Calu3 (cell line): ENCODE data around the gene NEK2. TPM values are rescaled to one million over a fixed set of nuclear protein-coding genes. Genes with fewer than 3 reads are reported as not detected.
A peak's percentile ranks its signal among the peaks of the same experiment; 100 is the strongest.

ENCODE experiments used
- BruUV-seq: library from RNA; stranded (reverse); fragments of 400-500 nt; replicated peaks from 2 replicates; lab custom pipeline; 2021; lab: Mats Ljungman, UMichigan
- CTCF ChIA-PET: fragments of 300-600 bp; sonication (Branson Sonifier 250); formaldehyde crosslinking; loops from one replicate; lab custom pipeline; 2022; ENCODE audit warnings: antibody characterized with exemption; lab: Charles Lee
- DNase-seq: peaks from one replicate; pipeline ENCODE4 v3.0.0; 2022
- H3K27ac Mint-ChIP-seq: one replicate; pipeline ENCODE4 v1.8.0; 2022; ENCODE audit warnings: mixed read lengths; ENCODE audit not compliant: unreplicated experiment
- H3K27me3 Mint-ChIP-seq: one replicate; pipeline ENCODE4 v1.8.0; 2022; ENCODE audit warnings: mixed read lengths; ENCODE audit not compliant: unreplicated experiment
- H3K36me3 Mint-ChIP-seq: one replicate; pipeline ENCODE4 v1.8.0; 2022; ENCODE audit warnings: mild to moderate bottlenecking, moderate library complexity, mixed read lengths; ENCODE audit not compliant: insufficient read depth, unreplicated experiment
- H3K4me1 Mint-ChIP-seq: one replicate; pipeline ENCODE4 v1.8.0; 2022; ENCODE audit warnings: mild to moderate bottlenecking, low read depth, mixed read lengths; ENCODE audit not compliant: unreplicated experiment
- H3K4me3 Mint-ChIP-seq: one replicate; pipeline ENCODE4 v1.8.0; 2022; ENCODE audit warnings: mild to moderate bottlenecking, low read depth, moderate library complexity, mixed read lengths; ENCODE audit not compliant: unreplicated experiment
- H3K9me3 Mint-ChIP-seq: one replicate; pipeline ENCODE4 v1.8.0; 2022; ENCODE audit warnings: low read depth, mixed read lengths; ENCODE audit not compliant: unreplicated experiment
- intact Hi-C: fragments of 100-400 bp; cut with micrococcal nuclease; formaldehyde crosslinking; loops from one replicate; pipeline ENCODE4 v1.10.0; 2022; ENCODE audit not compliant: unreplicated experiment
- total RNA-seq: library from RNA; stranded (reverse); gene quantifications from 2 replicates; pipeline ENCODE4 v1.2.3, GENCODE V29; 2022
- TF ChIP-seq, protein P1 (sequence below): fragments of 200-600 bp; IDR thresholded peaks from one replicate; pipeline ENCODE4 v1.8.0; 2022; ENCODE audit warnings: antibody characterized with exemption; ENCODE audit not compliant: unreplicated experiment

NEK2 gene
- total RNA-seq, 1 experiment from 2014 or later = 43.2 TPM

DNA sequence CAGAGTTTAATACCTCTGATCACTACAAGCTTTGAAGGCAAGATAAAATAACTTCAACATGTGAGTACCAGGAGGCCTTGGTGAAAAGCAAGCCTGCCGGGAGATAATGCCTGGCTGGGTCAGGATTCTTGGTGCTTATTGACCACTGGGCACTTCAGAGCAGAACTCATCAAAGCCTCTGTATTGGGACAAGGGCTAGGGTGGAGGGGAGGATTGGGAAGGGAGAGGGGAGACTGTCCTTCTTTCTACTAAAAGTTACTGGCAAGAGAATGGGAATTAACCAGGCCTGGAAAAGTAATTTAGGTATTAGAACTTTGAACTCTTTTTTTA lies 35.2 kb downstream of the NEK2 start:
- no peaks in the 10 kb centered on the region for H3K9me3 Mint-ChIP-seq
- TF ChIP-seq, protein P1, sequence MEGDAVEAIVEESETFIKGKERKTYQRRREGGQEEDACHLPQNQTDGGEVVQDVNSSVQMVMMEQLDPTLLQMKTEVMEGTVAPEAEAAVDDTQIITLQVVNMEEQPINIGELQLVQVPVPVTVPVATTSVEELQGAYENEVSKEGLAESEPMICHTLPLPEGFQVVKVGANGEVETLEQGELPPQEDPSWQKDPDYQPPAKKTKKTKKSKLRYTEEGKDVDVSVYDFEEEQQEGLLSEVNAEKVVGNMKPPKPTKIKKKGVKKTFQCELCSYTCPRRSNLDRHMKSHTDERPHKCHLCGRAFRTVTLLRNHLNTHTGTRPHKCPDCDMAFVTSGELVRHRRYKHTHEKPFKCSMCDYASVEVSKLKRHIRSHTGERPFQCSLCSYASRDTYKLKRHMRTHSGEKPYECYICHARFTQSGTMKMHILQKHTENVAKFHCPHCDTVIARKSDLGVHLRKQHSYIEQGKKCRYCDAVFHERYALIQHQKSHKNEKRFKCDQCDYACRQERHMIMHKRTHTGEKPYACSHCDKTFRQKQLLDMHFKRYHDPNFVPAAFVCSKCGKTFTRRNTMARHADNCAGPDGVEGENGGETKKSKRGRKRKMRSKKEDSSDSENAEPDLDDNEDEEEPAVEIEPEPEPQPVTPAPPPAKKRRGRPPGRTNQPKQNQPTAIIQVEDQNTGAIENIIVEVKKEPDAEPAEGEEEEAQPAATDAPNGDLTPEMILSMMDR = no peak
- no peak for DNase-seq
- BruUV-seq = no TSS peak
- H3K4me1 Mint-ChIP-seq = peaks cover 42% of the 10 kb centered on the region
- H3K27me3 Mint-ChIP-seq = no peaks in the 10 kb centered on the region
- CTCF ChIA-PET = interaction anchor here (0.7 to 1.6 kb wide), 4 partner anchors 8 to 125 kb away, joined by 3 to 7 read pairs (median 4); partner anchors contain the start of gene SLC30A1
- intact Hi-C loops = no loop called here
- peaks cover 7% of the 10 kb centered on the region for H3K36me3 Mint-ChIP-seq
- H3K4me3 Mint-ChIP-seq = peak overlapping the region; percentile 28
- no peak overlapping the region for H3K27ac Mint-ChIP-seq

DNA sequence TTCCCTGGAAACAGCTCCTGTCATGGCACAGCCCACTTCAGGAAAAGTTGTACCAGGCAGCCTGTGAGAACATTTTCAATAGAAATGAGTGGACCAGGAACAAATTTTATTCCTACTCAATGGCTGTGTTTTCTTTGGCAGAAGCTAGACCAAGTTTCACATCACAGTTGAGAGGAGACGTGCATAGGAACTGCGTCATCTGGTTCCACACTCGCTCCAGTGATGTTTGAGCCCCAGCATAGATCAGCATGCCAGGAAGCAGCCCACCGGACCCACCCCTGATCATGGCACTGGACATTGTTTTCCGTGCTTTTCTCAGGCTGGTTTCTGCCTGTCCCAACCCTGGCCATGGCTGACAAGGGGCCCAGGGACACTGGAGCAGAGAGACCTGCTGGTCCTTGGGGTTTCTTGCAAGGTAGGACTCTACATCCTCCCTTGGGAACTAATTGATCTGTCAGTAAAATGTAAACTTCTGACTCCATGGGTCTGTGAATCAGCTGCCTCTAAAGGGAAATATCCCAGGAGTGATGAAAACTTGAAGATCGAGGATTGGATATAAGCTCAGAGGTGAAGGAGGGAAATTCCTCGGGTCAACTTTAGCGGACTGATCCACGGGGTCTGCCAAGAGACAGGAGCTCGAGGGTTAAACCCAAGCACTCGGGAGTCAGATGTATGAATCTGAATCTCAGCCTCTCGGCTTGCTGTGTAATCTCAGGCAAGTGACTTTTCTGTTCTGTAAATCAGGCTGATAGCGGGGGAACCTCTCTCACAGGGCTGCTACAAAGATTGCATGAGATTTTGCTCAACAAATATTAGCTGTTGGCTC lies 35.7 kb downstream of the NEK2 start:
- Mint-ChIP-seq H3K4me1 (peaks cover 42% of the 10 kb centered on the region), H3K9me3 (no peaks in the 10 kb centered on the region), H3K36me3 (peaks cover 7% of the 10 kb centered on the region), H3K27me3 (no peaks in the 10 kb centered on the region), H3K27ac (no peak overlapping the region), H3K4me3 (peak overlapping the region; percentile 28)
- BruUV-seq = no TSS peak
- no peak for DNase-seq
- TF ChIP-seq, protein P1 = no peak
- intact Hi-C loops = no loop called here
- CTCF ChIA-PET = interaction anchor here (0.7 to 1.6 kb wide), 4 partner anchors 9 to 124 kb away, joined by 3 to 7 read pairs (median 4); partner anchors contain the start of gene SLC30A1

DNA sequence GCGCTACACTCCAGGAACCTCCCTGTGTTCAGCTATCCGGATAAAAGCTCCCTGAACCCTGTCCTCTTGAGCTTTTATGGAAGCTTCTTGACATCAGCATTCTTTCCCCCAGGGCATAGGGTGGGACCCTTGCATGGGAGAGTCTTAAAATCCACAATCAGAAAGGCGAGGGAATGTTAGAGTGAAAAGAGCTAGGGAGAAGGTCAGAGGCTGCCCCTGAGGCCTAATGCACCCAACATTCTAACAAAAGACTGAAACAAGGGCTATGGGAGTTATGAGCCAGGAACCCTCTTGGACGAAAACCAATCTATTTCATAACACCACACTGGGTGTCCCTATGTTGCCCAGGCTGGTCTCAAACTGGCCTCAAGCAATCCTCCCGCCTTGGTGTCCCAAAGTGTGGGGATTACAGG lies 36.7 kb downstream of the NEK2 start:
- no peak for DNase-seq
- H3K4me3 Mint-ChIP-seq = no peak overlapping the region
- no TSS peak for BruUV-seq
- TF ChIP-seq, protein P1 = no peak
- CTCF ChIA-PET = interaction anchor here (0.9 to 1.5 kb wide), 2 partner anchors 26 to 58 kb away, joined by 3 to 4 read pairs; no protein-coding TSS in a partner anchor
- intact Hi-C loops = no loop called here
- peaks cover 3% of the 10 kb centered on the region for H3K36me3 Mint-ChIP-seq
- H3K4me1 Mint-ChIP-seq = peaks cover 36% of the 10 kb centered on the region
- no peaks in the 10 kb centered on the region for H3K9me3 Mint-ChIP-seq
- H3K27me3 Mint-ChIP-seq = no peaks in the 10 kb centered on the region
- no peak overlapping the region for H3K27ac Mint-ChIP-seq

DNA sequence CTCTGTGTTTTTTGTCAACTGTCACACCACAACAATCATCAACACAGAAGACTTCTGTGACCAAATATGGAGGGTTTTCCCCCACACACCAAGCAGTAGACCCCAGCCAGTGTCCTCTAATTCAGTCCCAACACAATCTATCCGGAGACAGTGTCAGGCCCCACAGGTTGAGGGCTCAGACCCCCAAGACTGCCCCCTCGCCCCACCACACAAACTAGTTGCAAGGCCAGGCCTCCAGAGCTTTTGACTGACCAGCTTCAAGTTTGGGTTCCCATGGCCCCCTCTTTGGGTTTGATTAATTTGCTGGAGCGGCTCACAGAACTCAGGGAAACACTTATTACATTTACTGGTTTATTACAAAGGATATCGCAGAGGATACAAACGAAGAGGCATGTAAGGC lies 37.2 kb downstream of the NEK2 start:
- Mint-ChIP-seq H3K4me3 (no peak overlapping the region), H3K36me3 (no peaks in the 10 kb centered on the region), H3K27ac (no peak overlapping the region), H3K9me3 (no peaks in the 10 kb centered on the region), H3K4me1 (peaks cover 32% of the 10 kb centered on the region), H3K27me3 (no peaks in the 10 kb centered on the region)
- CTCF ChIA-PET = interaction anchor here (0.9 kb wide), 1 partner anchor 58 kb away, joined by 3 read pairs; no protein-coding TSS in a partner anchor
- TF ChIP-seq, protein P1 = no peak
- BruUV-seq = no TSS peak
- intact Hi-C loops = no loop called here
- DNase-seq = no peak
